HG03066 (cell line): ENCODE measurements around the gene ANO10.

Experiments
- ATAC-seq: cut with Tn5 transposase; IDR thresholded peaks from one replicate; pipeline ENCODE4 v1.9.1; 2021; ENCODE audit warnings: low read depth; ENCODE audit not compliant: unreplicated experiment

The ANO10 gene

GRCh38 chr3:43435706-43436105, 186.1 kb downstream of the ANO10 start:
- ATAC-seq: no peak

DNA sequence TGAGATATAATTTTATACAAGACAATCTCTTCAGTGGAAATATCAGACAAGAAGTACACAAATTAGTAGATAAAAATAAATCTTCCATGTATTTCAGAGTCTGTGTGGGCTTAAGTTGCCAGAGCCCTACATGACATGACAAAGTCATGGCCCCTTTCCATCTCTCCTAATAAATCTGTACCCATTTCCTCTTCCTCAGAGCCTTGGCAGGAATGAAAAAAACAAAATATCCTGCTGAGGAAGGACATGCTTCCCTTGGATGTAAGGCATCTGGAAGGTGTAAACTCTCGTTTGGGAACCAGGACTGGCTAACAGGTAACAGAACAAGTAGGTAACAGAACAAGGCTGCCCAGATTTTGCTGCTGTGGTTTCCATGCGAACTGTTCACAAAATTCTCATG, 187.4 kb downstream of the ANO10 start:
- no peak for ATAC-seq

- ATAC-seq: no peak
Observed at GRCh38 chr3:43432462-43432861, 189.3 kb downstream of the ANO10 start.

DNA sequence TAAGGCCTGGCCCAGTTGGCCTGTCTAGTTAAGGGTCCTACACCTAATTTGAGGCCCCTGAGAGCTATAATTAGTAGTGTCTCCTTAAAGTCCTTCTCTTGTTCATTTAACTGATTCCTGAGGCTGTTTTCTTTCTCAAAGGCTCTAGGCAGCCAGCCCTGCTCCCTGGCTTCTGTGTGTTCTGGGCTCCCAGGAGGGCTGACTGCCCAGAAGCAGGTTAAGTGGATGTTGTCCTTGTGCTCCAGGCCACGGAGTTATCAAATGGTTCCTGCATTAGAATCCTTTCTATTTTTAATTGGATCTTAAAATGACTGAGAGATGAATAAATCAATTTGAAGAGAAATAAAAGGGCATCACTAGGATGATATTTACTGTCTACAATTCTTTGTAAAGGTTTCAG, 195.4 kb downstream of the ANO10 start:
- no peak for ATAC-seq

DNA sequence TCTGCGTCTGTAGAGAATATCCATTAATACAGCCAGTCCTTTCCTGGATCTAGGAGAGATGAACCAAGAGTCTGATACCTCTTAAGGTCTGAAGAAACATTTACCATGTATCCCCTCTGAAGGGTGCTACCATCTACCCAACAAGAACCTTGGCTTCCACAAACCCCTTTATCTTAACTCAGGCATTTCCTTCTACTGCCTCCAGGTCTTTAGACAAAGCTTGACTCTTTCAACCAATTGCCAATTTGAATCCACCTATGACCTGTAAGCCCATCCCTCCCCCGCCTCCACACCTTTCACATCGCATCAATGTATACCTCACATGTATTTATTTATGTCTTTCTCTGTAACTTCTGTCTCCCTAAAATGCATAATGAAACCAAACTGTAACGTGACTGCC, 196.0 kb downstream of the ANO10 start:
- ATAC-seq: no peak

DNA sequence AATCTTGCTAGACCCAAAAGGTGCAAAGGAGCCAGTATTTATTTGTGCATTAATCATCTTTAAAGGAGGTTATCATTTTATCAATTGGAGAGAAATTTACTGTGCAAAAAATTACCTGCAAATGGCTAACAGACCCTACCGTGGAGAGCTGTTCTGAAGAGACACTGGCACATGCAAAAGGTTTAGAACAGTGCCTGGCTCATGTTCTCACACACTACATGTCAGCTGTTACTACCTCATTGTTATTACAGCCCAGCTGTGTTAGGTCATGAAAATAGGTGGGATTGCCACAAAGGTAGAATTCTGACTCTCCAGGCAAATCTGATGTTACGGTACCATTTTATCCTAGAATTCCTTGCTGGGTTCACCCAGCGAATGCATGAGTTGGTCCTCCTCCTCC, 198.2 kb downstream of the ANO10 start:
- ATAC-seq: no peak

GRCh38 chr3:43423142-43423541, 198.7 kb downstream of the ANO10 start:
- ATAC-seq: no peak

DNA sequence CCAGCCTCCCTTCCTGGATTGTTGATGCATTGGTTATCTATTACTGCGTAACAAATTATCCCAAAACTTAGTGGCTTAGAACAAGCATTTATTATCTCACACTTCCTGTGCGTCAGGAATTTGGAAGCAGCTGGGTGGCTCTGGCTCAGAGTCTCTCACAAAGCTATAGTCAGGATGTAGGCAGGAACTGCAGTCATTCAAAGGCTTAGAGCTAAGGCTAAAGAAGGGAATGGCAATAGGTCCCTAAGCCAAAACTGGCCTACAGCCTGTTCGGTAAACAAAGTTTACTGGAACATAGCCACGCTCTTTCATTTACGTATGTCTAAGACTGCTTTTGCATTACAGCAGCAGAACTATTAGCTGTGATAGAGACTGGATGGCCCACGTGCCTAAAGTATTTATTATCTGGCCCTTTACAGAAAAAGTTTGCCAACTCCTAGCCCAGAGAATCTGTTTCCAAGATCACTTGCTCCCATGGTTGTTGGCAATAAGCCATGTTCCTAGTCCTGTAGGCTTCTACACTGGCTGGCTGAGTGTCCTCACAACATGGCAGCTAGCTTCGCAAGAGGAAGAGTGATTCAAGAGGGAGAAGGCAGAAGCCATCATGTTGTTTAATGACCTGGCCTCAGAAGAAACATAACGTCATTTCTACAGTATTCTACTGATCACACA, 203.1 kb downstream of the ANO10 start:
- no peak for ATAC-seq

DNA sequence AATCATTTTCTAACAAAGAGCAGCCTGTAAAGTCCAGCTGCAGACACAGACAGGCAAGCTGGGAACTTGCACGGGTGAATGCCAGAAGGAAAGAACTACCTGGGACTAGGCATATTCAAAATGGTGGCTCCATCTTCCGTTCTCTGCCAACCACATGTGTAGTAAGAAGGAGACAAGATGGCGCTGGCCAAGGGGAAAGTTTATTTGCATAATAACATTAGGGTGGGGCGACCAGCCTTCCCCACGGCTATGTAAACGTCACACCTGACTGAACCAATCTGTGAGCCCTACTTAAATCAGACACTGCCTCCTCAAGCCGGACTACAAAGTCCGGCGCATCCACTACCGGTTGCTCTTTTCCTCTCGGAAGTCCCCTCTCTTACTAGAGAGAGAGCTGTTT, 204.7 kb downstream of the ANO10 start:
- no peak for ATAC-seq

DNA sequence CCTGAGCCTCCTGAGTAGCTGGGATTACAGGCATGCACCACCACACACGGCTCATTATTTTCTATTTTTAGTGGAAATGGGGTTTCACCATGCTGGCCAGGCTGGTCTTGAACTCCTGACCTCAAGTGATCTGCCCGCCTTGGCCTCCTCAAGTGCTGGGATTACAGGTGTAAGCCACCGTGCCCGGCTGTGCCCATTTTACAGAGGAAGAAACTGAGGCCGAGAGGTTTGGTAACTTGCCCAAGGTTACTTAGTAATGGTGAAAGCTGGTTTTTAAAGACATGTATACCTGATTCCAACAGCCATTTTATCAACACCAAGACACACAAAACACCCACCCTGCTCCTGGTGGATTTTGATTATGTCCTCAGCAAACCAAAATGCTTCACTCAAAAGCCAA, 206.7 kb downstream of the ANO10 start:
- ATAC-seq: no peak

DNA sequence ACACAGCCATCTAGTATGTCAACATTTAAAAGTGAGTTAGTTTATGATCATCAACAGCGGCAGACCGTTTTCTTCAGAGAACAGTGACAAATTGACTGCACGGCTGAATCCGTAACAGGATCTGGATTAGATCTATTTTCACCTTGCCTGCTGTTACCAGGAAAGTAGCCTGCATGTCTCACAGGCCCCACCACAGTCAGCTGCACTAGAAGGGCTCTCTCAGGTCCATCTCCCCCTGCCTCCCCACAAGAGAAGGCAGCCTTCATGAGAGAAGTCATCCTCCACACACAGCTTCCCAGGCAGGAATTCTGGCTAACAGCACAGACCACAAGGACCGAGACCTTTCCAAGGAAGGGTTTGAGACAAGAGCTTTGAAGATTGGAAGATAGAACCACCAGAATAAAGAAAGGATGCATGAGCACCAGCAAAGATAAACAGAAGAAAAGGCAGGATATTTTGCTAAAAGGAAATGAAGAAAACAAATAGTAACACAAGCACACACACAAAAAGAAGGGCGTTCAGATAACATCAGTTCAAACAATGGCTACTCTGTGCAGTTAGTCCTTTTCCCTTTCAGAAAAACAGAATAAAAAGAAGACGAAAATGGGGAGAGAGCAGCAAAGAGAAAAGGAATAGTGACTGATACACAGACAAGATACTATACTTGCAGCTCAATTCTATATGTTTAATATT, 208.0 kb downstream of the ANO10 start:
- no peak for ATAC-seq

GRCh38 chr3:43411429-43411828, 210.4 kb downstream of the ANO10 start:
- ATAC-seq: no peak

DNA sequence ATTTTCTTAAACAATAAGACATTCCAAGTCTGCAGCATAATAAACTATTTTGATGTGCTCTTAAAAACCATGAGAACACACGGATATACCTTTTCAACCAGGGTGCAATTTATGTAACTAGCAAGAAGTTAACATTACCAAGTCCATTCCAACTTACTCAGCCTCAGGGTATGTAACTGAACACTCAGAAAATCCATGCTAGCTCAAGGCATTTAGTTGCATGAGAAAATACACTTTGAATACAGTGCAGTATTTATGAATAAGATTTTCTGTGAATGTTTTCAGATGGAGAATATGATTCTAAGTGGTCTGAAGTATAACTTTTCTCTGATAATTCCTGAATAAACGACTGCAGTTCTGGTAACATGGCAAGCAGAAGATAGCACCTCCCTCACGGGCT, 211.2 kb downstream of the ANO10 start:
- ATAC-seq: no peak

DNA sequence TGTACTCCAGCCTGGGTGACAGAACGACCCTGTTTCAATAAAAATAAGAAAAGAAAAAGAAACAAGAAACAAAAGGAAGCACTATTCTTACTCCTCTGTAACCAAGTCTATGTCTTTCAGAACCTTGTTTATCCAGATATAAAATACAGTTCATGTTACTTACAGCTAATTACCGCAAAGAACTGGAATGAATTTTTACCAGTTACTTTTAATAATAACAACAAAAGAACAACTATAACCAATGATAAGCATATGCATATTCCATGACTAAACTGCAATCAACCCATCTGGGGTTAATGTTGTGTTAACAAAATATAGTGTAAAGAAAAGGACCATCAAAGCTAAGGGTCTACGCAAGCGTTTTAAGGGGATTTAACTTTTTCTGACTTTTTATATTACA, 212.3 kb downstream of the ANO10 start:
- ATAC-seq: no peak

DNA sequence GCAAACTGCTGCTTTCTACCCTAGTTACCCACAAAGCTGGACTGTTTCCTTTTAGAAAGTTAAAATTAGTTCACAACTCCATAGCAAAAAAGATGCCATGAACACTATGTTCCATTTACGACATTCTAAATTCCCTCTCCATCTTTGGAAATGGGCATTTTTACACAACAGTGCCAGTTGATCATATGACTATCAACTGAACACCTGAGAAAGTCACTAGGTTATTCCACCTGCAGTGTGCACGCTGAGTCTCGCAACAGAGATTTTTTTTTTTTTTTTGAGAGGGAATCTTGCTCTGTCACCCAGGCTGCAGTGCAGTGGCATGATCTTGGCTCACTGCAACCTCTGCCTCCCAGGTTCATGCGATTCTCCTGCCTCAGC, 215.2 kb downstream of the ANO10 start:
- ATAC-seq: no peak

DNA sequence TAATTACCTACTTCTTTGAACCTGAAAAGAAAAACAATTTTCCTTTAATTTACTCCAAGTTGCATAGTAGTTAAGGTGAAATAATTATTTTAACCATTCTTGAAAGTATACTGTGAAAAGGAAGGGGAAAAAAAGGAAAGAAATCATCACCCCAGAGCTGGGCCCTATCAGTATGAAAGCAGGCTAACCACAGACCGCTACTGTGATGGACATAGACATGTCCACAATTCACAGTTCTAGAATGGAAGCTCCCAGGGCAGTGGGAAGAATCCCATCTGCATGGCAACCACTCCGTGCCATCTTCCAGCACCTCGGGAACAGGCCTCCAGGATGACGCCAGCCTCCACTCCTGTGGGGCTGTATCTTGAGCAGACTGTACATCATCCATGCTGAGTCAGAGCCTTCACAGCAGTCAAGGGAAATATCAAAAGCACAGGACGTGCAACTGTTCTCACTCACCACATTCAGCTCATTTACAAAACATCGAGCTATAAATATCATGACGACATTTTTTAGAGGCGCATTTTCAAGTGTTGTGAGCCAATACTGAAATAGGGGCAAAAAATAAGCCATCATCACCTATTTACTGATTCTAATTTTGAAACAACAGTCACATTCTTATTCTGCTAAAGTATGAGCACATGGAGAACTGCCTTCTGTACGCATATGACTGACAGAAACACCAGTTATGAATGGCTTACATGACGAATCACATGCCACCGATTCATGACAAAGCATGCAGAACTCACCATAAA, 215.7 kb downstream of the ANO10 start:
- ATAC-seq: no peak

DNA sequence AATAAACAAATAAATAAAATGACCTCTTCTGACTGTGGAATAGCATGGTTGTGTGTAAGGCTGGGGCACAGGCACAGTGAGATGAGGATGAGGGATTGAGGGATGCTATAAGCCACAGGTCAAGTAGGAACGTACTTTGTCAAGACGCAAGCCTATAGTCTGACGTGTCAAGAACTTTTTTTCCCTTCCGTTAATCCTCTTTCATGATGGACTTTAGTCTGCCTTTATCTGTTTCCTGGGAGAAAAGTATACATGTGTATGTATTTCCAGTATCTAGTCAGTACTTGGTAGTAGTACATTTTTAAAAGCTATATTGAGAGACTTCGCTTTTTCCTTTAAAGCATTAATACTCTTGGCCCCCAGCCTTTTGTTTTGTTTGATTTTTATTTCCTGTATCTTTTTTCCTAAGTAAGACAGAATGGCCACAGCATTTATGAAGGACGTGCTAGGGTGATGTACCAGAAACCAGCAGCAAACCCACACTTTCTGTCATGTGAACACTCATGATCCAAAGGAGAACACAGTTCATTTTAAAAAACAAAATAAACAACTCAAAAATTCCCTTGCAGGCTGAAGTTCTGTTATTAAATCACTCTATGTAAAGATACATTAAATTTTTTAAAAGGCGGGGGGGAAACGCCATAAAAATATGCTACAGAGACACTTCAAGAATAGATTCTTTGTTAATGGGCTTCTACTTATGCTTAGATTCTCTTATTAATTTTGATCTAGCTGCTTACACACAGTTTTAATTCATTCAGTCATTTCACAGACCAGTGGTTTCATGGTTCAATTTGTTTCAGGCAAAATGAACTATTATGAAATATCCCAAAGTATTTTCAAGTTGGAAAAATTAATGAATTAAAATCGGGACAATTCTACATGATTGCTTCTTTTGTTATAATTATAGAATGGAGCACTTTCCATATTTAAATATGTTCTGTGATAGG, 220.8 kb downstream of the ANO10 start:
- ATAC-seq: no peak

GRCh38 chr3:43400167-43400566, 221.6 kb downstream of the ANO10 start:
- ATAC-seq: no peak

DNA sequence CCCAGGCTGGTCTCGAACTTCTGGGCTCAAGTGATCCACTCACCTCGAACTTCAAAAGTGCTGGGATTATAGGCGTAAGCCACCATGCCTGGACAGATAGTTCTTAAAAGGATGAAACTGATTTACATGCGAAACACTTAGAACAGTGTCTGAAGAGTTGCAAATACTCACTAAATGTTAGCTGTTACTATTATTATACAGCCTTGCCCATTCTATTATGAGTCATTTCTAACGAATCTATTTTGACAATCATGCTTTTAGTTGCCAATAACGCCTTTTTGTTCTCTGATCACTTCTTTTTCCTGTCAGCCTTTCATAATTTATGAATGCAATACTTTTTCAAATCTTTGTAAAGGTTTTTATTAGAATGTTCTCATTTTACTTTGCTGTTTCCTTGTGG, 222.8 kb downstream of the ANO10 start:
- ATAC-seq: no peak

- no peak for ATAC-seq
Observed at GRCh38 chr3:43394041-43394554, 227.7 kb downstream of the ANO10 start.

DNA sequence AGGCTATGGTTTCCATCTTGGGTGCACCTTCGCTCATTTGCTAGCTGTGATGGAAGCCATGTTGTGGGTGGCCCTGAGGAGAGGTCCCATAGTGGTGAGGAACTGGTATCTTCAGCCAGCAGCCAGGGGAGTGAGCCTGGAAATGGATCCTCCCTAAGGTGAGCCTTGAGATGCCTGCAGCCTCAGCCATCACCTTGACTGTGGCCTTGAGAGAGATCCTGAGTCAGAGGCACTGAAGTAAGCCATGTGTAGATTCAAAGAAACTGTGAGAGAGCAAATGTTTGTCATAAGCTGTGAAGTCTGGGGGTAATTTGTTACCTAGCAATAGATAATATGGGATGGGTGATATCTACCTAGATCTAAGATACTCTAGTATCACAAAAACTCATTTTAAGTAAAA, 230.2 kb downstream of the ANO10 start:
- ATAC-seq: no peak
